H1 (cell line): Measurements from ENCODE around the gene MREG. TPM values are rescaled to one million over a fixed set of nuclear protein-coding genes. Genes with fewer than 3 reads are reported as not detected.

Experiments used
- CTCF ChIA-PET: fragments of 300-600 bp; sonication (Branson Sonifier 250); formaldehyde crosslinking; loops from one replicate; lab custom pipeline; 2021; ENCODE audit not compliant: partially characterized antibody; lab: Charles Lee
- POLR2A ChIA-PET: fragments of 300-600 bp; sonication (Branson Sonifier 250); formaldehyde crosslinking; loops from one replicate; lab custom pipeline; 2021; ENCODE audit warnings: inconsistent platforms; ENCODE audit not compliant: partially characterized antibody; lab: Charles Lee
- DNase-seq, 2 experiments: peaks; one replicate each; pipeline versions ENCODE4 v3.0.0 to v3.0.0-alpha.2; 2010 to 2022; ENCODE audit warnings: low spot score in 2 of 2, low read depth in 1 of 2, mixed read lengths in 1 of 2
- FAIRE-seq: peaks from 2 replicates; lab custom pipeline; 2011; peaks lifted over from hg19 to GRCh38; lab: Jason Lieb, UNC
- H2AFZ ChIP-seq: 2 replicates; pipeline ENCODE4 v1.8.1; 2012; ENCODE audit warnings: low read length, inconsistent platforms
- H2AK5ac ChIP-seq: 2 replicates; pipeline ENCODE4 v1.6.1; 2013; ENCODE audit warnings: low read depth, low read length
- H2BK120ac ChIP-seq: replicated peaks from 2 replicates; pipeline ENCODE3; 2013; ENCODE audit warnings: low read depth, low read length, inconsistent platforms
- H2BK12ac ChIP-seq: 2 replicates; pipeline ENCODE4 v1.6.1; 2013; ENCODE audit warnings: low read depth, low read length
- H2BK15ac ChIP-seq: 2 replicates; pipeline ENCODE4 v1.6.1; 2013; ENCODE audit warnings: low read length
- H2BK20ac ChIP-seq: 2 replicates; pipeline ENCODE4 v1.6.1; 2013; ENCODE audit warnings: low read length
- H2BK5ac ChIP-seq: 2 replicates; pipeline ENCODE4 v1.6.1; 2013; ENCODE audit warnings: low read depth, low read length
- H3K14ac ChIP-seq: 2 replicates; pipeline ENCODE4 v1.6.1; 2013; ENCODE audit warnings: inconsistent platforms; ENCODE audit not compliant: insufficient read length
- H3K18ac ChIP-seq: 2 replicates; pipeline ENCODE4 v1.6.1; 2013; ENCODE audit warnings: low read length; ENCODE audit errors: extremely low read depth
- H3K23ac ChIP-seq: 2 replicates; pipeline ENCODE4 v1.6.1; 2013; ENCODE audit warnings: inconsistent platforms; ENCODE audit not compliant: insufficient read length
- H3K23me2 ChIP-seq: 2 replicates; pipeline ENCODE4 v1.6.1; 2013; ENCODE audit warnings: low read depth, low read length
- H3K27ac ChIP-seq: 2 replicates; pipeline ENCODE4 v1.6.1; 2011; ENCODE audit warnings: low read depth, low read length, inconsistent platforms
- H3K27me3 ChIP-seq, 4 experiments: replicated peaks in 1 of 4; 1 replicate in 1 of 4; 2 replicates in 3 of 4; pipeline versions ENCODE4 v1.6.1 to v1.8.1; 2011 to 2013; ENCODE audit warnings: low read length in 3 of 4, mild to moderate bottlenecking in 3 of 4, inconsistent platforms in 2 of 4, mixed read lengths in 2 of 4, moderate library complexity in 1 of 4; ENCODE audit not compliant: control insufficient read depth in 3 of 4, insufficient read depth in 3 of 4; ENCODE audit errors: extremely low read depth in 1 of 4
- H3K36me3 ChIP-seq, 4 experiments: 2 replicates each; pipeline versions ENCODE4 v1.6.1 to v1.8.1; 2011 to 2013; ENCODE audit warnings: mild to moderate bottlenecking in 4 of 4, low read length in 3 of 4, moderate library complexity in 2 of 4, control low read depth in 1 of 4, inconsistent platforms in 1 of 4; ENCODE audit not compliant: insufficient read depth in 4 of 4, control insufficient read depth in 2 of 4
- H3K4ac ChIP-seq: replicated peaks from 2 replicates; pipeline ENCODE3; 2013; ENCODE audit warnings: low read length, low read depth, mixed read lengths, inconsistent platforms; ENCODE audit not compliant: insufficient read length
- H3K4me1 ChIP-seq, 4 experiments: replicated peaks in 1 of 4; 1 replicate in 1 of 4; 2 replicates in 3 of 4; pipeline versions ENCODE4 v1.6.1 to v1.8.1; 2011 to 2013; ENCODE audit warnings: low read length in 3 of 4, inconsistent platforms in 2 of 4, mixed read lengths in 1 of 4; ENCODE audit not compliant: insufficient read depth in 4 of 4, control insufficient read depth in 3 of 4
- H3K4me2 ChIP-seq, 2 experiments: 2 replicates each; pipeline versions ENCODE4 v1.6.1 to v1.8.1; 2011 to 2013; ENCODE audit warnings: low read depth in 2 of 2, low read length in 2 of 2, control low read depth in 1 of 2, inconsistent platforms in 1 of 2, mild to moderate bottlenecking in 1 of 2; ENCODE audit not compliant: insufficient read depth in 1 of 2
- H3K4me3 ChIP-seq, 4 experiments: fragments of 200-600, 300-600 bp in 1 of 4; sonication (generic), shearing (Covaris generic), sonication (Bioruptor Twin) in 1 of 4; 2 replicates each; pipeline versions ENCODE4 v1.5.1 to v1.8.1; 2011 to 2016; ENCODE audit warnings: low read length in 4 of 4, low read depth in 3 of 4, control low read depth in 2 of 4, inconsistent platforms in 2 of 4, mild to moderate bottlenecking in 2 of 4, mixed read lengths in 1 of 4, moderate library complexity in 1 of 4; ENCODE audit not compliant: insufficient read depth in 2 of 4; ENCODE audit errors: extremely low read depth in 1 of 4
- H3K56ac ChIP-seq: replicated peaks from 2 replicates; pipeline ENCODE3; 2013; ENCODE audit warnings: low read depth, mild to moderate bottlenecking, mixed read lengths, low read length, inconsistent platforms; ENCODE audit not compliant: insufficient read length
- H3K79me1 ChIP-seq: 2 replicates; pipeline ENCODE4 v1.6.1; 2013; ENCODE audit warnings: low read depth, low read length, control low read depth
- H3K79me2 ChIP-seq, 2 experiments: 2 replicates each; pipeline versions ENCODE4 v1.6.1 to v1.8.1; 2012 to 2013; ENCODE audit warnings: low read length in 2 of 2, mild to moderate bottlenecking in 2 of 2, inconsistent platforms in 1 of 2; ENCODE audit not compliant: insufficient read depth in 2 of 2, control insufficient read depth in 1 of 2
- H3K9ac ChIP-seq, 4 experiments: replicated peaks in 1 of 4; 1 replicate in 1 of 4; 2 replicates in 3 of 4; pipeline versions ENCODE4 v1.6.1 to v1.8.1; 2011 to 2013; ENCODE audit warnings: low read depth in 3 of 4, low read length in 3 of 4, control low read depth in 2 of 4, mild to moderate bottlenecking in 2 of 4, moderate library complexity in 2 of 4, inconsistent platforms in 1 of 4; ENCODE audit errors: extremely low read depth in 1 of 4
- H3K9me3 ChIP-seq, 2 experiments: 2 replicates each; pipeline versions ENCODE4 v1.6.1 to v1.8.1; 2012 to 2013; ENCODE audit warnings: mild to moderate bottlenecking in 2 of 2, moderate library complexity in 2 of 2, control low read depth in 1 of 2, inconsistent platforms in 1 of 2, low read depth in 1 of 2, low read length in 1 of 2, mixed read lengths in 1 of 2; ENCODE audit not compliant: insufficient read depth in 2 of 2
- H4K20me1 ChIP-seq, 2 experiments: replicated peaks in 1 of 2; 2 replicates each; pipeline versions ENCODE3 to v1.8.1; 2011 to 2013; ENCODE audit warnings: inconsistent platforms in 2 of 2, low read length in 2 of 2, mild to moderate bottlenecking in 1 of 2; ENCODE audit not compliant: insufficient read depth in 2 of 2, control insufficient read depth in 1 of 2
- H4K5ac ChIP-seq: 2 replicates; pipeline ENCODE4 v1.6.1; 2013; ENCODE audit warnings: low read length, low read depth, mixed read lengths, inconsistent platforms; ENCODE audit not compliant: insufficient read length
- H4K8ac ChIP-seq: 2 replicates; pipeline ENCODE4 v1.8.0; 2013; ENCODE audit warnings: mild to moderate bottlenecking, moderate library complexity, low read length, inconsistent platforms; ENCODE audit not compliant: insufficient read depth; ENCODE audit errors: extremely low read depth
- H4K91ac ChIP-seq: replicated peaks from 2 replicates; pipeline ENCODE3; 2013; ENCODE audit warnings: low read length, mixed read lengths, inconsistent platforms; ENCODE audit not compliant: insufficient read length
- ATF2 ChIP-seq: IDR thresholded peaks from 2 replicates; pipeline ENCODE4 v1.6.1; 2012; ENCODE audit warnings: low read length, inconsistent platforms
- CEBPB ChIP-seq: IDR thresholded peaks from 2 replicates; pipeline ENCODE4 v1.6.1; 2012; ENCODE audit warnings: low read depth, low read length
- CHD1 ChIP-seq: IDR thresholded peaks from 2 replicates; pipeline ENCODE4 v1.6.1; 2012; ENCODE audit warnings: low read depth, low read length, improper control_type of control experiment
- CTBP2 ChIP-seq: IDR thresholded peaks from 2 replicates; pipeline ENCODE4 v1.7.0; 2011; ENCODE audit warnings: borderline replicate concordance, mild to moderate bottlenecking, moderate library complexity, mixed read lengths, low read length; ENCODE audit not compliant: insufficient read depth, insufficient read length
- KDM4A ChIP-seq: IDR thresholded peaks from one replicate; pipeline ENCODE4 v1.7.1; 2012; ENCODE audit warnings: low read depth, mild to moderate bottlenecking, moderate library complexity, low read length, inconsistent platforms; ENCODE audit not compliant: severe bottlenecking
- NANOG ChIP-seq: IDR thresholded peaks from 2 replicates; pipeline ENCODE4 v1.6.1; 2011; ENCODE audit warnings: low read length, low read depth, mild to moderate bottlenecking, inconsistent platforms; ENCODE audit not compliant: insufficient read depth, poor library complexity, severe bottlenecking
- POLR2AphosphoS5 ChIP-seq: IDR thresholded peaks from 2 replicates; pipeline ENCODE4 v1.6.1; 2011; ENCODE audit warnings: low read depth, low read length
- SRF ChIP-seq: IDR thresholded peaks from 2 replicates; pipeline ENCODE4 v1.6.1; 2011; ENCODE audit warnings: mild to moderate bottlenecking, low read depth, low read length, moderate library complexity
- TAF7 ChIP-seq: optimal IDR thresholded peaks from 2 replicates; pipeline ENCODE3; 2011; ENCODE audit warnings: low read depth, mild to moderate bottlenecking, inconsistent platforms, low read length, moderate library complexity, borderline replicate concordance
- WGBS, 2 experiments: shearing (Covaris generic) in 1 of 2; methylation state at CpG; one replicate each; pipeline versions ENCODE4 v1.1.6 to v1.1.7; 2013 to 2015; ENCODE audit warnings: low lambda C conversion rate in 2 of 2, mixed read lengths in 2 of 2, inconsistent platforms in 1 of 2, low coverage in 1 of 2, missing lambda C conversion rate in 1 of 2; ENCODE audit not compliant: insufficient replicate concordance in 2 of 2, insufficient coverage in 1 of 2, insufficient read length in 1 of 2; ENCODE audit errors: extremely low coverage in 1 of 2, missing lambda C conversion rate in 1 of 2; 5-methylcytosine and 5-hydroxymethylcytosine counted together
- polyA plus RNA-seq, 7 experiments: library from polyadenylated mRNA; depleted of rRNA in 3 of 7; stranded (reverse) in 5 of 7; unstranded in 2 of 7; fragments of >200 nt in 5 of 7; fragments of 200-250 nt in 2 of 7; gene quantifications; 1 replicate in 5 of 7; 2 replicates in 1 of 7; 4 replicates in 1 of 7; pipeline versions ENCODE4 v1.2.1 to v1.2.3, GENCODE V29; 2011 to 2013; ENCODE audit warnings: missing spikeins in 2 of 7, mixed read lengths in 2 of 7
- total RNA-seq: library from RNA; stranded (reverse); fragmentation: NEBNext Ultra II Directional; extraction: Animal tissue kit (Norgen Biotek cat#: 25700); gene quantifications from 2 replicates; pipeline ENCODE4 v1.2.1, GENCODE V29; 2021

Gene MREG
- total and polyA plus RNA-seq, 2 of the 8 experiments (the other 6 are each of a cell fraction or from before 2014, with no cell fraction given): 7.5 to 31.9 TPM

- Histone ChIP-seq H3K4me3 (no peak overlapping the region), H2BK15ac (no peak overlapping the region), H2BK120ac (no peak overlapping the region), H3K18ac (no peak overlapping the region), H3K4ac (no peak overlapping the region), H3K9ac (no peak overlapping the region; a peak in 1 of 7 replicates), H3K79me2 (no peaks in the 10 kb centered on the region), H3K27me3 (no peaks in the 10 kb centered on the region), H4K91ac (no peak overlapping the region), H4K5ac (no peak overlapping the region), H4K8ac (no peak overlapping the region), H3K4me1 (peaks cover 0 to 13% (median 5%) of the 10 kb centered on the region in 4 experiments; a peak in 3 of 7 replicates), H4K20me1 (no peaks in the 10 kb centered on the region), H2BK12ac (no peak overlapping the region), H2AK5ac (no peak overlapping the region), H2AFZ (no peak overlapping the region), H3K23ac (no peak overlapping the region), H3K14ac (no peak overlapping the region), H3K79me1 (no peaks in the 10 kb centered on the region), H3K9me3 (peaks cover 0 to 2% of the 10 kb centered on the region in 2 experiments; a peak in 1 of 4 replicates), H3K56ac (no peak overlapping the region), H2BK5ac (no peak overlapping the region), H3K23me2 (no peaks in the 10 kb centered on the region), H3K36me3 (no peaks in the 10 kb centered on the region), H3K27ac (no peak overlapping the region), H3K4me2 (no peak overlapping the region), H2BK20ac (no peak overlapping the region)
- FAIRE-seq (no peak), DNase-seq (peak in 1 of 2 experiments; percentile 1)
- WGBS, 2 experiments: 99% methylated on average over 4 of the region's 4 CpGs; no CpG with 5 or more reads in 1 of the 2 experiments
- ChIA-PET CTCF (interaction anchor here (0.5 to 2.3 kb wide), 9 partner anchors 13 to 126 kb away, joined by 3 to 7 read pairs (median 3); no protein-coding TSS in a partner anchor), POLR2A (no interaction called here)
- TF ChIP-seq KDM4A: no peak
- TF ChIP-seq CTBP2: no peak
- no peak for TF ChIP-seq CEBPB
- no peak for TF ChIP-seq TAF7
- TF ChIP-seq ATF2: no peak
- TF ChIP-seq SRF: no peak
- no peak for TF ChIP-seq NANOG
- no peak for TF ChIP-seq CHD1
- no peak for TF ChIP-seq POLR2AphosphoS5
Observed at GRCh38 chr2:215914777-215915165, 98.6 kb downstream of the MREG start.
